Putamen (tissue), 1 donor: Measurements from ENCODE around the gene ATG4A.

Source experiments
- DNase-seq: peaks from one replicate; pipeline ENCODE4 v3.0.0-alpha.2; 2016; ENCODE audit warnings: low spot score

ATG4A gene

DNA sequence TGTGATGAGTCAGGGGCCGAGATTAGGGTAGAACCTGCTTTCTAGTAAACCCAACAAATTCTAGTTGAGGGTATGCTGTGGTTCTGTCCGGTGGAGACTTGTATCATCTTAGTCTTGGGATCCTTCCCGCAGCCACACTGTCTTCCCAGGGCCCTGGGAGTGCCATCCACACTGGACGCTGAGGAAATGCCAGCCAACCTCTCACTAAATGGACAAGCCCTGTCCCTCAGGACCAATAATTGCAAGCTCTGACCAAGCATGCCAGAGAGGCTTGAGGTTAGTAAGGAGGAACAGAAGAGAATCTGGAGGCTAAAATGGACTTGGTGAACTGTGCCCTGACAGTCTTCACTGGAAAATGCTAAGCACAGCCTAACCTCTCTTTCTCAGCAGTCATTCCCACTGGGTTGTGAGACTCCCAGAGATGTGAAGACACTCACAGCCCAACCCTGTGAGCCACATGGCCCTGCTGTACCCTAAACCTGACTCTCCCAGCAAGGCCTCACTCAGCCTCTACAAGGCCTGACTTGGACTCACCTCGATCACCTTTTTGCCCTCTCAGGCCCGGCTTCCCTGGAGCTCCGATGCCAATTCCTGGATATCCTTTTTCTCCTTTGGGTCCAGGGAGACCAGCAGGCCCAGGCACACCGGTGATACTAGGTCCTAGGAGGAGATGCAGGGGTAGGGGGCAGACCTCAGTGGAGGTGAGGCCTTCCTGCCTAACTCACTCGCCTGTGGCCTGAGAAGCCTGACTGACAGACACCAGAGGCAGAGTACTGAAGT lies 77.6 kb downstream of the ATG4A start:
- DNase-seq, result no peak

GRCh38 chrX:108169768-108170167 lies 78.2 kb downstream of the ATG4A start:
- DNase-seq, result no peak

- DNase-seq, result no peak
These were observed 80.1 kb downstream of the ATG4A start for GRCh38 chrX:108171671-108172070.

- no peak for DNase-seq
These were observed 82.3 kb downstream of the ATG4A start for GRCh38 chrX:108173874-108174273.

- DNase-seq, result no peak
These were observed 86.0 kb downstream of the ATG4A start for GRCh38 chrX:108177351-108178142.

DNA sequence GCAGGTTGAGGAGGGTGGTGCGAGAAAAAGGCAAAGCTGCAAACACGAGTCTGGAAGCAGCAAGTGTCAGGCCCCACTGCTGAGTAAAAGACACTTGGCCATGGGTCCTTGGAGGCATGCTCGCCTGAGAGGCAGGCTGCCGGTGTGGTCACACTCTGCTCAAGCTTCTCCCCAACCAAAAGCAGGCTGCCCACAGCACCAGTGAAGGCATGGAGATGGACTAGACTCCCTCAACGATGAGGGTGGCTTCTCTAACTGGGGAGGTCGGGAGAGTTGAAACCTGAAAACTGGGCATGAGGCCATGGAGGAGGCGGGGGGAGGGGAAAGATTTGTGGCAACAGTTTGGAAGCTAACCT lies 86.5 kb downstream of the ATG4A start:
- no peak for DNase-seq

GRCh38 chrX:108186811-108187210 lies 95.2 kb downstream of the ATG4A start:
- no peak for DNase-seq

- no peak for DNase-seq
These were observed 106.8 kb downstream of the ATG4A start for GRCh38 chrX:108198420-108198819.

DNA sequence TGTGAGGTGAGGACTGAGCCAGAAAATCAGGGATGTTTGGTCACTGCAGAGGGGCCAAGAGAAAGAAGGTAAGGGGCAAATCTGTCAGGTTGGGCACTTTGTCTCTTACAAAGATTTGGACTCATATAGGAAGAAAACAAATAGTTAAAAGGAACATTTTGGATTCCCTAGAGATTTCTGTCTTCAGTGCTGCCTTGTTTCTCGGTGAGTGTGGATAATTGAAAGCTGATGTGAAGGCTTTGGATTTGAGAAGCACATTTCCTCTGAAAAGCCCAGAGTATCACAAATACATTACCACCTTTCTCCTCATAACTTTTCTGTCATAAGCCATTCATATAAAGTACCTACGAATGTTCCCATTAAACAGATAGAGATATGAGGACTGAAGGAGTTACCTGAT lies 107.5 kb downstream of the ATG4A start:
- no peak for DNase-seq

- no peak for DNase-seq
These were observed 108.1 kb downstream of the ATG4A start for GRCh38 chrX:108199691-108200090.

DNA sequence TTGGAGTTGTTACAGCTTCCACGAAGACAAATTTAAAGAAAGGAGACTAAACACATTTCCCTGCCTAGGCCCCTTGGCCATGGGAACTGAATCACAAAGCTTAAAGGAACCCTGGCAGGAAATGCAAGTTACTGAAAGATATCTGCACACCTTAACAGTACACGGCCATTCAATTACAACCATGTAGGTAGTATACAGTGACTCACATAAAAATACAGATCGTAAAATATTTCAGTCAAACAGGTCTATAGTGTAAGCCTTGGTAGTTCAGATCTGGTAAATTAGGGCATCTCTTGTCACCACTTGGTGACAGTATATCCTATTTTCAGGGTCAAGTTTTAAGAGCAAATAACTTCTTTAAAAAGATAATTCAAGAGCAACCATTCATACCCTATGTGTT lies 112.0 kb downstream of the ATG4A start:
- DNase-seq, result no peak
